ENCODE measurements around the gene C9orf72. TPM values are rescaled to one million over a fixed set of nuclear protein-coding genes. Genes with fewer than 3 reads are reported as not detected.

Gene C9orf72
- total and polyA plus RNA-seq, 2 experiments from 2014 or later = 9.3 to 30.3 TPM

DNA sequence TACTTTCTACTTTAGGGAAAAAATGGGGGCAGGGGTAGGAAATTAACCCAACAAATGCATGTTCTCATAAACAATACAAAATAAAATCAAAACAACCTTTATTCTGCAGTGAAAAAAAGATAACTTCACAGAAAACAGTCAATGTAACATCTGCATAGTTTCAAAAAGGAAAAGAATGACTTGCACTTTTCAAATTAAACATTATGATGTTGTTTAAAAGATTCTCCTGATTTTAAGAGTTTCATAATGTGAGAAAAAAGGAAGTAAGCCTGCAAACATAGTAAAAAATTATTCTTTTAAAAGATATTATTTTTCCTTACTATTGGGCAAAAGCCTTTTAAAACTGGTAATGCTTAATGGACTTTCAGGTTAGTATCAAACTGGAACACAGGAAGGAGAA, 7.6 kb downstream of the C9orf72 start:
- Histone ChIP-seq H3K79me2 (peaks cover 40% of the 10 kb centered on the region), H3K4me2 (no peak overlapping the region), H3K36me3 (replicated peaks; ENCODE audit: insufficient read depth, low read depth) (no peaks in the 10 kb centered on the region), H3K9me3 (ENCODE audit: low read depth) (no peaks in the 10 kb centered on the region), H3K27me3 (no peaks in the 10 kb centered on the region), H4K20me1 (ENCODE audit: insufficient read depth, poor library complexity, severe bottlenecking) (no peaks in the 10 kb centered on the region), H3K4me3 (no peak overlapping the region), H3K27ac (no peak overlapping the region), H3K9me2 (replicated peaks; ENCODE audit: insufficient read depth) (no peaks in the 10 kb centered on the region), H3K4me1 (ENCODE audit: insufficient read depth) (peaks cover 10% of the 10 kb centered on the region), H2AFZ (no peak overlapping the region)
- no peak for TF ChIP-seq EZH2 (IDR thresholded peaks at IDR 0.05; ENCODE audit: borderline replicate concordance)
- no peak for TF ChIP-seq EZH2phosphoT487 (IDR thresholded peaks at IDR 0.05; ENCODE audit: low read depth, severe bottlenecking, unreplicated experiment)
- no peak for TF ChIP-seq CTCF (IDR thresholded peaks at IDR 0.05; ENCODE audit: poor library complexity)
- DNase-seq (ENCODE audit: low spot score) = no peak

GRCh38 chr9:27564670-27565069, 8.6 kb downstream of the C9orf72 start:
- Histone ChIP-seq H3K4me1 (ENCODE audit: insufficient read depth) (peaks cover 4% of the 10 kb centered on the region), H3K27me3 (no peaks in the 10 kb centered on the region), H3K27ac (no peak overlapping the region), H3K4me3 (no peak overlapping the region), H3K36me3 (replicated peaks; ENCODE audit: insufficient read depth, low read depth) (no peaks in the 10 kb centered on the region), H3K4me2 (no peak overlapping the region), H3K9me2 (replicated peaks; ENCODE audit: insufficient read depth) (no peaks in the 10 kb centered on the region), H2AFZ (no peak overlapping the region), H3K79me2 (peaks cover 30% of the 10 kb centered on the region), H4K20me1 (ENCODE audit: insufficient read depth, poor library complexity, severe bottlenecking) (no peaks in the 10 kb centered on the region), H3K9me3 (ENCODE audit: low read depth) (no peaks in the 10 kb centered on the region)
- 82% methylated on average over 1 of the region's 1 CpG for WGBS (ENCODE audit: low lambda C conversion rate, missing lambda C conversion rate)
- no peak for DNase-seq (ENCODE audit: low spot score)
- TF ChIP-seq EZH2 (IDR thresholded peaks at IDR 0.05; ENCODE audit: borderline replicate concordance) (no peak), EZH2phosphoT487 (IDR thresholded peaks at IDR 0.05; ENCODE audit: low read depth, severe bottlenecking, unreplicated experiment) (no peak), CTCF (IDR thresholded peaks at IDR 0.05; ENCODE audit: poor library complexity) (no peak)

DNA sequence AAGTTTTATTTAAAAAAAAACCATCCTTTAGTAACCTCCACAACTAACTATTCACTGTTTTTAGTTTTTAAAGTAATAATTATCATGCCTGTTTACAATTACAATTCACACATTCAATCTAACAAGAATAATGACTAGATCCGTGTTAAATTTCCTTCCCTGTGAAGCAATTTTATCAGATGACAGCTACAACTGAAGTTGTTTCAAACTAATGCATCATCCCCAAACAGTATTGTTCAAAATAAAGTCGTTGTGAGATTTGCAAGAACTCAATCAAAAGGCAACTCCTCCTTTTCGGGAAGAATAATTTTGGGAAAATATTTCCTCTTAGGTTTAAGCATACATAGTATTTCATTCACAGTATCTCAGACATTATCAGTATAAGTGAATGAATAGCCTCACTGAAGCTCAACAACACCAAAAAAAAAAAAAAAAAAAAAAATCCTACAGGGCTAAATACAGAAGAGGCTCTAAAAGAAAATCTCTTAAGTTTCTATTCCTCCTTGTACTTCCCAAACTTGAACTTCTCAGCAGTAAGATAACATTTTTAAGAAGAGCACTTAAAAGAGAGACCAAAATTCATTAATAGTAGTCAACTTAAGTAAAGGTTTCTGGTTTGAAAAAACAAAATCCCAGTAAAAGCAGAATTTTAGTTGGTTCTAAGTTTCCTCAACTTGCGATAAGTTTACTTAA, 9.4 kb downstream of the C9orf72 start:
- Histone ChIP-seq H3K4me3 (no peak overlapping the region), H4K20me1 (ENCODE audit: insufficient read depth, poor library complexity, severe bottlenecking) (no peaks in the 10 kb centered on the region), H3K4me1 (ENCODE audit: insufficient read depth) (no peaks in the 10 kb centered on the region), H3K36me3 (replicated peaks; ENCODE audit: insufficient read depth, low read depth) (no peaks in the 10 kb centered on the region), H3K27me3 (no peaks in the 10 kb centered on the region), H3K9me2 (replicated peaks; ENCODE audit: insufficient read depth) (no peaks in the 10 kb centered on the region), H2AFZ (no peak overlapping the region), H3K79me2 (peaks cover 28% of the 10 kb centered on the region), H3K9me3 (ENCODE audit: low read depth) (no peaks in the 10 kb centered on the region), H3K27ac (no peak overlapping the region), H3K4me2 (no peak overlapping the region)
- no peak for DNase-seq (ENCODE audit: low spot score)
- WGBS (ENCODE audit: low lambda C conversion rate, missing lambda C conversion rate) = 95% methylated on average over 4 of the region's 4 CpGs
- no peak for TF ChIP-seq EZH2 (IDR thresholded peaks at IDR 0.05; ENCODE audit: borderline replicate concordance)
- no peak for TF ChIP-seq EZH2phosphoT487 (IDR thresholded peaks at IDR 0.05; ENCODE audit: low read depth, severe bottlenecking, unreplicated experiment)
- TF ChIP-seq CTCF (IDR thresholded peaks at IDR 0.05; ENCODE audit: poor library complexity) = no peak
